Progenitor cell of endocrine pancreas (in vitro differentiated cells): ENCODE data around the gene ASCC3. TPM values are rescaled to one million over a fixed set of nuclear protein-coding genes. Genes with fewer than 3 reads are reported as not detected.

Experiments used
- DNase-seq: peaks from one replicate; pipeline ENCODE4 v3.0.0; 2021; ENCODE audit warnings: low spot score; ENCODE audit not compliant: unreplicated experiment
- H3K27ac Mint-ChIP-seq: 2 replicates; pipeline ENCODE4 v1.8.0; 2021; ENCODE audit warnings: mild to moderate bottlenecking, moderate library complexity, mixed read lengths
- H3K27me3 Mint-ChIP-seq: 2 replicates; pipeline ENCODE4 v1.8.0; 2021; ENCODE audit warnings: mixed read lengths
- H3K36me3 Mint-ChIP-seq: 2 replicates; pipeline ENCODE4 v1.8.0; 2022; ENCODE audit warnings: mixed read lengths; ENCODE audit not compliant: insufficient read depth
- H3K4me1 Mint-ChIP-seq: 2 replicates; pipeline ENCODE4 v1.8.0; 2021; ENCODE audit warnings: low read depth, mixed read lengths
- H3K4me3 Mint-ChIP-seq: 2 replicates; pipeline ENCODE4 v1.8.0; 2021; ENCODE audit warnings: low read depth, mild to moderate bottlenecking, moderate library complexity, mixed read lengths
- H3K9me3 Mint-ChIP-seq: 2 replicates; pipeline ENCODE4 v1.8.0; 2021; ENCODE audit warnings: low read depth, mixed read lengths
- total RNA-seq: library from RNA; stranded (reverse); gene quantifications from 2 replicates; pipeline ENCODE4 v1.2.1, GENCODE V29; 2021
- TF ChIP-seq, protein P1 (sequence below): fragments of 200-600 bp; sonication (generic); IDR thresholded peaks from one replicate; pipeline ENCODE4 v1.5.0; 2021; ENCODE audit warnings: antibody characterized with exemption, mild to moderate bottlenecking; ENCODE audit not compliant: unreplicated experiment

Gene ASCC3
- total RNA-seq, 1 donor from 2014 or later = 36.6 TPM

DNA sequence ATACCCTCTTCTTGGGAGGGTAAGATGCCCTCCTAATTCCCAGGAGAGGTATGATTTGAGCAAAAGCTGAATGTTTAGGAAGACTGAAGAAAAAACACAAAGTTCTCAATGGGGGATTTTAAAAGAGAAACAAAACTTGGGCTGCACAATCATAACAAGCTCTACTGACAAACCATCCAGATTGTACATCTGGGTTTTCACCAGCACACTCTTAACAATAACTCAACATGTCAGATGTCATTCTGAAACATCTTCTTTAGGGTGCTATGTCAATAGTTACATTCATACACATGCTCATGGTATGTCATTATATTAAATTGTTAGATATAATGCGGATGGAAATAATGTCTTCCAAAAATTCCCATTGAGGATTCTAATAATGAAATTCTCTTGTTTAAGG, 95.1 kb downstream of the ASCC3 start:
- H3K36me3 Mint-ChIP-seq = peaks cover 1% of the 10 kb centered on the region
- no peaks in the 10 kb centered on the region for H3K9me3 Mint-ChIP-seq
- H3K27me3 Mint-ChIP-seq = no peaks in the 10 kb centered on the region
- DNase-seq = no peak
- TF ChIP-seq, protein P1, sequence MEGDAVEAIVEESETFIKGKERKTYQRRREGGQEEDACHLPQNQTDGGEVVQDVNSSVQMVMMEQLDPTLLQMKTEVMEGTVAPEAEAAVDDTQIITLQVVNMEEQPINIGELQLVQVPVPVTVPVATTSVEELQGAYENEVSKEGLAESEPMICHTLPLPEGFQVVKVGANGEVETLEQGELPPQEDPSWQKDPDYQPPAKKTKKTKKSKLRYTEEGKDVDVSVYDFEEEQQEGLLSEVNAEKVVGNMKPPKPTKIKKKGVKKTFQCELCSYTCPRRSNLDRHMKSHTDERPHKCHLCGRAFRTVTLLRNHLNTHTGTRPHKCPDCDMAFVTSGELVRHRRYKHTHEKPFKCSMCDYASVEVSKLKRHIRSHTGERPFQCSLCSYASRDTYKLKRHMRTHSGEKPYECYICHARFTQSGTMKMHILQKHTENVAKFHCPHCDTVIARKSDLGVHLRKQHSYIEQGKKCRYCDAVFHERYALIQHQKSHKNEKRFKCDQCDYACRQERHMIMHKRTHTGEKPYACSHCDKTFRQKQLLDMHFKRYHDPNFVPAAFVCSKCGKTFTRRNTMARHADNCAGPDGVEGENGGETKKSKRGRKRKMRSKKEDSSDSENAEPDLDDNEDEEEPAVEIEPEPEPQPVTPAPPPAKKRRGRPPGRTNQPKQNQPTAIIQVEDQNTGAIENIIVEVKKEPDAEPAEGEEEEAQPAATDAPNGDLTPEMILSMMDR = no peak
- H3K4me1 Mint-ChIP-seq = no peaks in the 10 kb centered on the region
- H3K4me3 Mint-ChIP-seq = no peak overlapping the region
- H3K27ac Mint-ChIP-seq = peak overlapping the region; percentile 7

DNA sequence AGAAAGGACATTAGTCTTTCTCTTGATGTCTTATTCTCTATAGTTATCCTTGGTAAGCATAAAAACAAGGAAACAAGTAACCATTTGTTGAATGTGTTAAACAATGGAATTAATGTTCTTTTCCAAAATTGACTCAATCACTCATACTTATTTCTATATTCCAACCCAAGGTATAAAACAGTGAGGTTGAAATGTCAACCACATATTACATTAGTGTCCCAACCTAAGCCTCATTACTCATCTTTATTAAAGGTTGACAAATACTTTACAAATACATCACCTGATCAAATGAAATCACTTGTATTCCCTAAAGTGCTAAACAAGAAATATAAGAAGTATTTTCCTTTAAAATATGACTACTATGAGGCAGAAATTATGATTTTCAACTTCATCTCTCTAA, 100.5 kb downstream of the ASCC3 start:
- H3K27ac Mint-ChIP-seq = no peak overlapping the region
- H3K4me3 Mint-ChIP-seq = no peak overlapping the region
- no peaks in the 10 kb centered on the region for H3K4me1 Mint-ChIP-seq
- H3K9me3 Mint-ChIP-seq = no peaks in the 10 kb centered on the region
- TF ChIP-seq, protein P1 = no peak
- DNase-seq = no peak
- no peaks in the 10 kb centered on the region for H3K36me3 Mint-ChIP-seq
- H3K27me3 Mint-ChIP-seq = no peaks in the 10 kb centered on the region

DNA sequence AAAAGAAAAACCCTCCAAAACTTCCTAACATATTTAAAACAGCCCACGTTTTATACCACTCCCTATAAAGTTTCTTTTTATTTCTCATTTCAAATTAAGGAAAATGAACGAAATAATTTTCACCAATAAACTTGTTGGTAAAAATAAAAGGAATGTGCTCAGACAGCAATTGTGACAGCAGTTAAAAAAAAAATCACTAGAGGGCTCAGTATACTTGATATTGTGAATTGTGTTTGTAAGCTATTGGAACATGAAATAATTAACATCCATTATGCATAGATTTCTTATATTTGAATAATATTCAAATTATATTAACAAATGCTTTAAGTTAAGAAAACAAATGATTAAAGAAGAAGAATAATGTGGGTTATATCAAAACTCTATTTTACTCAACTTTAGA, 105.5 kb downstream of the ASCC3 start:
- no peak overlapping the region for H3K27ac Mint-ChIP-seq
- DNase-seq = no peak
- no peaks in the 10 kb centered on the region for H3K9me3 Mint-ChIP-seq
- H3K27me3 Mint-ChIP-seq = no peaks in the 10 kb centered on the region
- no peaks in the 10 kb centered on the region for H3K36me3 Mint-ChIP-seq
- TF ChIP-seq, protein P1 = peak; percentile 11
- H3K4me1 Mint-ChIP-seq = no peaks in the 10 kb centered on the region
- no peak overlapping the region for H3K4me3 Mint-ChIP-seq

DNA sequence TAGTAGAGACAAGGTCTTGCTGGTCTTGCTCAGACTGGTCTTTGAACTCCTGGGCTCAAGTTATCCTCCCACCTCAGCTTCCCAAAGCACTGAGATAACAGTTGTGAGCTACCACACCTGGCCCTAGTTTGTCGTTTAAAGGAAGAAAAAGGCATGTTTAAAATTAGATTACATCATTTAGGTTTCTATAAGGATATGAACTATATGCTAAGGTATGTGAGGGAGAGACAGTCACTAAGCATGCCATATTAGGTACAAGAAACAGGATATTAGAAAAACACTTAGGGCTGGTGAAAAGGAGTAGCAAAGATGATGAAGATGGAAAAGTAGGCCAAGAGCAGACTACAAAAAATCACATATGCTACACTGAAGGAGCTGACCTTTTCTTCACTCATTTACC, 106.4 kb downstream of the ASCC3 start:
- TF ChIP-seq, protein P1 = no peak
- H3K36me3 Mint-ChIP-seq = no peaks in the 10 kb centered on the region
- no peak overlapping the region for H3K27ac Mint-ChIP-seq
- H3K9me3 Mint-ChIP-seq = no peaks in the 10 kb centered on the region
- no peaks in the 10 kb centered on the region for H3K4me1 Mint-ChIP-seq
- H3K27me3 Mint-ChIP-seq = no peaks in the 10 kb centered on the region
- H3K4me3 Mint-ChIP-seq = no peak overlapping the region
- no peak for DNase-seq

DNA sequence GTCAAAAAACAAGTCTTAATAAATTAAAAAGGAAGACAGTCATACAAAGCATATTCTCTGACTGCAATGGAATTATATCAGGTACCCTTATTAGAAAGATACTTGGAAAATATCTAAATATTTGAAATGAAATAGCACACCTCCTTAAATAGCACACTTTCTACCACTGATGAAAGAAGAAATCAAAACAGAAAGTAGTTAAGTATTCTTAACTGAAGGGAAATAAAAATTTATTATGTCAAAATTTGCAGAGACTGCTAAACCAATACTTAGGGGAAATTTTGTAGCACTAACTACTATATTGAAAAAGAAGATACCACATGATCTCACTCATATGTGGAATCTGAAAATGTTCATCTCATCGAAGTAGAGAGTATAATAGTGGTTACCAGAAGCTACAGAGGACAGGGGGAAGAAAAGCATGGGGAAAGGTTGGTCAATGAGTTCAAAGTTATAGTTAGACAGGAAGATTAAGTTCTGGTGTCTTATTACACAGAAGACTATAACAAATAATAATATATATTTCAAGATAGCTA, 112.2 kb downstream of the ASCC3 start:
- H3K9me3 Mint-ChIP-seq = peaks cover 12% of the 10 kb centered on the region
- H3K36me3 Mint-ChIP-seq = peaks cover 20% of the 10 kb centered on the region
- H3K27ac Mint-ChIP-seq = no peak overlapping the region
- H3K27me3 Mint-ChIP-seq = no peaks in the 10 kb centered on the region
- no peak for DNase-seq
- no peak overlapping the region for H3K4me3 Mint-ChIP-seq
- no peaks in the 10 kb centered on the region for H3K4me1 Mint-ChIP-seq
- TF ChIP-seq, protein P1 = no peak
